GM23248 (cell line): Measurements from ENCODE around the gene IRF2BP2.

Experiments
- EZH2 ChIP-seq: fragments of 200-600 bp; sonication (generic); IDR thresholded peaks from 2 replicates; pipeline ENCODE4 v1.6.1; 2018; ENCODE audit warnings: antibody characterized with exemption, mild to moderate bottlenecking; ENCODE audit not compliant: insufficient read depth, poor library complexity, severe bottlenecking
- EZH2phosphoT487 ChIP-seq: fragments of 200-600 bp; sonication (generic); IDR thresholded peaks from 2 replicates; pipeline ENCODE4 v1.6.1; 2018; ENCODE audit warnings: antibody characterized with exemption, moderate library complexity, mild to moderate bottlenecking, low read depth; ENCODE audit not compliant: insufficient read depth

DNA sequence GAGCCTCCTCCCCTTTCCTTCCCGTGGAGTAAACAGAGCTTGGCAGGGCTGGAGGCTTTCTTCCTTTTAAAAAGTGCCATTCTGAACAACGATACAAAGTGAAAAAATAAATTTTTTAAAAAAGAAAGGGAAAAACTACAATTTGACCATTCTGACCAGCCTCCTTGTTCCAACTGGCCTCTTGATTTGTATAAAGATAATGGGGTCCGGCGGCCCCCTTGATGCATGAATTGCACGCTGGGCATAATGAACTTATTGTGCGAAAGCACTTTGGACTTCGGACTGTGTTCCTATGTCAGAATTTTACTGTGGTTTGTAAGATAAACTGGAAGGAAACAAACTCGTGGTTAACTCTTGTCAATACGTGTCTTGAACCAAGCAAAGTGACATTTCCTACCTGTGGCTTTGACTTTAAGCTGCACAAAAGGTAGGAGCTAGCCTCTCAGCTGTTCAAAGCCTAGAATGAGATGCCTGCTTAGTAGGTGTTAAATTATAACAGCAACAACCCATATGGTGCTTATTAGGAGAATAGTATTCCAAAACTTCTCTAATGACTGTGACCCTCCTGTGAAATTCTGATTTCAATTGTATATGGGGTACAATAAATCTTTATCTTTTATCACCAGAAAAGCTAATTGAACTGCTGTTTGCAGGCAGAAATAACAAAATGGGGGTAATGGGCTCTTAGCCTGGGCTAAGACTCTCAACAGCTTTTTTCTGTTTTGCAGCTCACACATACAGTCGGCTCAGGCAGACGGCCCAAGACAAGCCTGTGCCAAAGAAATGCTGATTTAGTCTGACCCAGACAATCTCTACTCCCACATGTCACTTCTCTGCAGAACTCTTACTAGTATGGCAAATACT, 9.3 kb downstream of the IRF2BP2 start:
- TF ChIP-seq EZH2 (no peak), EZH2phosphoT487 (no peak)
